NCI-H128 (cell line): ENCODE data around the gene SEMA4B.
"Not testable (repeated sequence)": the region's sequence is repeated elsewhere in the genome, so short reads cannot be mapped to it uniquely, and the experiment has no call there.

Experiments
- DNase-seq: peaks from one replicate; lab custom pipeline; 2025; ENCODE audit not compliant: unreplicated experiment; lab: John Stamatoyannopoulos, UW

Gene SEMA4B

DNA sequence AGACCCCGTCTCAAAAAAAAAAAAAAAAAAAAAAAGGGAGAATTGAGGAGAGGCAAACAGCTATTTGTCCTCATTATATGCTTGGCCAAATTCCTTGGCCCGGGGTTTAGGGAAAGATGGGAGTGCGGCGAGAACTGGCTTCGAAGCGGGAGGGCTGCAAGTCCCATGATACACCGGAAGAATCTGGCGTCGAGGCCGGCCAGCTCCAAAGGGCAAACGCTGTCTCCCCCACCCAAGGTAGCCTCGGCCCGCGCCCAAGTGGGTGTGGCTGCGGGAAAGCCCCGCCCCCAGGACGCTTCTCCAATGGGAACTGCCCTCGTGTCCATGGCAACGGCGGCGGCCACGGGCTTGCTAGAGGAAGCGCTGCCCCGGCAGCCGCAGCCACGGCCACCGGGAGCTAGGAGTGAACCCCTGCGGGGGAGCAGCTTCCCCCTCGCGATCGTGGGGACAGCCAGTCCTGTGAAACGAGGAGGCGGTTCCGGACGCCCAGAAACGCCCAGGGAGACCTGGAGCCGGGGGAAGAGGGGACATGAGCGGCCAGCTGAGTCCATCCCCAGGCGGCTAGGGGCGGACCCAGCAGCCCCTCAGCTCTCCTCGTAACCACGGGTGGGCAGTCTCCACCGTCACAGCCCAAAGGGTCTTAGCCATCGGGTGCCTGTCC is 48.2 kb downstream of the SEMA4B start, which contains the start of gene TTLL13:
TTLL13 (plus strand) TSS at position 354 of the 661 bp plus-strand sequence. CDS start 1,075 bp downstream, outside the sequence.
- peak; percentile 41 for DNase-seq

GRCh38 chr15:90257776-90258175 is 56.6 kb downstream of the SEMA4B start:
- DNase-seq: no peak

GRCh38 chr15:90259524-90259923 is 58.4 kb downstream of the SEMA4B start:
- no peak for DNase-seq

GRCh38 chr15:90260731-90261130 is 59.6 kb downstream of the SEMA4B start:
- not testable (repeated sequence) for DNase-seq

GRCh38 chr15:90261811-90262210 is 60.7 kb downstream of the SEMA4B start:
- no peak for DNase-seq

DNA sequence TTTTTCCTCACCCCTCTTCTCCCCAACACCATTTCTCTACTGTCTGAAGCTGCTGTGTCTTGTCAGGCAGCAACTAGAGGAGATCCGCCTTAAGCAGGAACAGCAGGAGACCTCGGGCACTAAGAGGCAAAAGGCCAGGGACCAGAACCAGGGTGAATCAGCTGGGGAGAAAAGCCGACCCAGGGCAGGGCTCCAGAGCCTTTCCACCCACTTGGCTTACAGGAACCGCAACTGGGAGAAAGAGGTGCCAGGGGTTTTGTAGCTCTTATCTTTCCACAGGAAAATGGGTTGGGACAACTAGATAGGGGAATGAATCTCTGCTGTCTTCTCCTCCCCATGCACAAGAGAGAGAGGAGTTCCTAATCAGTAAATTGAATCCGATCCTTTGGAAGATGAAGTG is 61.3 kb downstream of the SEMA4B start:
- no peak for DNase-seq

GRCh38 chr15:90264671-90265070 is 63.5 kb downstream of the SEMA4B start:
- no peak for DNase-seq

DNA sequence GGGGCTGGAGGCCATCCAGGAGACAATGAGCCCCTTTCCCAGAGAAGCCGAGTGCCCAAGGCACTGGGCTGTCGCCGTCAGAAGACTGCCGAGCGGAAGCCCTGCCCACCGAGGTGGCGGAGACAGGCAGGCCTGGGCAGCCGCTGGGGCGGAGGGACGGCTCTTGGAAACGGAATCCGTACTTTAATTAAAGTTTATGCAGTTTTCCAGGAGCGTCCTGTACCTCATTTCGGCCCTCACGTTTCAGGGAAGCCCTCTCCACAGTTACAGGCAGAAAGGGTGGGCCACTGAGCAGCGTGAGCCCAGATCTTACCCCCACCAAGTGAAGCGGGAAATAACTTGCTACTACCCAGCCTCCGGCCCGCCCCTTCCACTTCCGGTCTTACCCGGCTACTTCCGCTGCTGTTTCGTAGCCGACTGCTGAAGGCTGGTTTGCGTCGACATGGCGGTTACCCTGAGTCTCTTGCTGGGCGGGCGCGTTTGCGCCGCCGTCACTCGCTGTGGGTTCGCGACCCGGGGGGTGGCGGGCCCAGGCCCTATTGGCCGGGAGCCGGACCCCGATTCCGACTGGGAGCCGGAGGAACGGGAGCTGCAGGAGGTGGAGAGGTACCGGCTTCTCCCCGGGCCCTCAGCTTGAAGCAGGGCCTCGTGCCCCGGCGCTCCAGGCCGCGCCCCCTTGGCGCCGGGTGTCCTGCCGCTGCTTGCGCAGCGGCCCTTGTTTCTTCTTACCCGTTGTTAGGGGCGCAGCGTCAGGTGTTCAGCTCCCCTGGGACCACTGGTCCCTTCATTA is 64.3 kb downstream of the SEMA4B start, which contains the start of gene NGRN:
NGRN (plus strand) TSS at position 402 of the 790 bp plus-strand sequence; CDS start at position 443, 41 bp downstream.
- peak; percentile 34 for DNase-seq

DNA sequence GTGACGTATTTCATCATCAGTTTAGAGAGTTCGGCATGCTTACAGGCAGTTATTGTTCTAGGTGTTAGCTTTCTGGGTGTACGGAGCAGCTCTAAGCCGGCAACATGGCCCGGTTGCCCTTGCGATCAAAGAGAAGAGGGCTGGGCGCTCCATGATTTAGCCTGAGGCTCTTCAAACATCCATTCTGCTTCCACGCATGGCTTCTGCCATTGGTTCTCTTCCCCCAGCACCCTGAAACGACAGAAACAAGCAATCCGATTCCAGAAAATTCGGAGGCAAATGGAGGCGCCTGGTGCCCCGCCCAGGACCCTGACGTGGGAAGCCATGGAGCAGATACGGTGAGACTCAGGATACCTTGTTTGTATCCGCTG is 64.9 kb downstream of the SEMA4B start:
- DNase-seq: no peak

DNA sequence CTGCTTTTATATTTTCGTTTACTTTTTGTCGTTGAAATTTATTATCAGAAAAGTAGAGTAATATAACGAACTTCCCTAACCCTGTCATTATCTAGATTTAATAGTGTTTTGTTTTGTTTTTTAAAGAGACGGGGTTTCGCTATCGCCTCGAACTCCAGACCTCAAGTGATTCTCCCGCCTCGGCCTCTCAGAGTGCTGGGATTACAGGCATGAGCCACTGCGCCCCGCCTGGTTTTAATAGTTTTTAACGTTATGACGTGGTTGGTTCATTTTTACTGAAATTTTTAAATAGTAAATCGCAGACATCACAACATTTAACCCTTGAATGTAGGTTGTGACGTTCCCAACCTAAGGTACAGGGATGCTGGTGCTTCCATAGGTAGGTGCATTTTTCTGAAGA is 65.4 kb downstream of the SEMA4B start:
- DNase-seq: no peak

GRCh38 chr15:90268415-90268814 is 67.3 kb downstream of the SEMA4B start:
- DNase-seq: no peak

- no peak for DNase-seq
Measured at GRCh38 chr15:90270502-90271150, 69.5 kb downstream of the SEMA4B start.

DNA sequence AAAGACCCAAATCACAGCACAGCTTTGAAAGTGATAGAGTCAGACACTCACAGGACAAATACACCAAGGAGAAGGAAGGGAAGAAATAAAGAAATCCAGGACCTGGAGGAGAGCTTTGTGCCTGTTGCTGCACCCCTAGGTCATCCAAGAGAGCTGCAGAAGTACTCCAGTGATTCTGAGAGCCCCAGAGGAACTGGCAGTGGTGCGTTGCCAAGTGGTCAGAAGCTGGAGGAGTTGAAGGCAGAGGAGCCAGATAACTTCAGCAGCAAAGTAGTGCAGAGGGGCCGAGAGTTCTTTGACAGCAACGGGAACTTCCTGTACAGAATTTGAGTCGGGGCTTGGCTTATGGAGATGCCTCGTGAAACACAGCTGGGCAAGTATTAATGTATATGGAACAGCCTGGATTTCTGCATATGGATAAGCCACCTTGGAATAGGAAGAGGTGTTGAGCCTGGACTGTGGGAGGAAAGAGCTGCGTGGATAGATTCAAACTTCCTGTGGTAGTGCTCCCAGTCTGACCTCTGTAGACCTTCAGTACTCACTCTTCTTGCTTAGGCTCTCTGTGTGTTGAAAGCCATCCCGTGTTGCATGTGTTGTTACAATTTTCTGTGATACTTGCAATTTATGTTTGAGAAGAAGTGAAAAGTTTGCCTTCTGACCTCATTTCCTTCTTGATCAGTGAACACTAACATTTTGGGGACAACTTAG is 70.5 kb downstream of the SEMA4B start:
- DNase-seq: no peak

- DNase-seq: not testable (repeated sequence)
Measured at GRCh38 chr15:90278467-90278866, 77.3 kb downstream of the SEMA4B start.
